SU-DHL-6 (cell line): ENCODE results near the gene S1PR3.
"Not testable (repeated sequence)": the region's sequence is repeated elsewhere in the genome, so short reads cannot be mapped to it uniquely, and the experiment has no call there.

Source experiments
- H2AFZ ChIP-seq: fragments of 200-600 bp; sonication (generic); 2 replicates; pipeline ENCODE4 v1.6.1; 2014; ENCODE audit warnings: low read depth, mild to moderate bottlenecking, moderate library complexity, mixed read lengths, antibody characterized with exemption, low read length; ENCODE audit not compliant: severe bottlenecking
- H3F3A ChIP-seq: fragments of 200-600 bp; shearing (Covaris generic); 2 replicates; pipeline ENCODE4 v1.6.0; 2016; ENCODE audit warnings: antibody characterized with exemption, mild to moderate bottlenecking; ENCODE audit not compliant: insufficient read depth
- H3K27ac ChIP-seq: fragments of 200-600 bp; sonication (generic); 2 replicates; pipeline ENCODE4 v1.5.1; 2016; ENCODE audit warnings: low read depth, mild to moderate bottlenecking, low read length, moderate library complexity, mixed read lengths
- H3K27me3 ChIP-seq: fragments of 200-600 bp; sonication (generic), shearing (Covaris generic); 2 replicates; pipeline ENCODE4 v1.6.0; 2014; ENCODE audit warnings: mild to moderate bottlenecking, low read length
- H3K36me3 ChIP-seq: fragments of 200-600 bp; sonication (generic); 2 replicates; pipeline ENCODE4 v1.6.1; 2014; ENCODE audit warnings: mild to moderate bottlenecking, low read length, mixed read lengths
- H3K4me2 ChIP-seq: fragments of 300-600, 200-600 bp; shearing (Covaris generic), sonication (generic); 2 replicates; pipeline ENCODE4 v1.6.0; 2014; ENCODE audit warnings: low read length, low read depth, mild to moderate bottlenecking; ENCODE audit not compliant: poor library complexity, severe bottlenecking
- H3K4me3 ChIP-seq: fragments of 200-600 bp; sonication (generic); 2 replicates; pipeline ENCODE4 v1.5.1; 2014; ENCODE audit warnings: antibody characterized with exemption, low read length, mild to moderate bottlenecking, mixed read lengths; ENCODE audit not compliant: insufficient read depth, poor library complexity, severe bottlenecking
- H3K79me2 ChIP-seq: fragments of 200-600 bp; sonication (generic); 2 replicates; pipeline ENCODE4 v1.6.1; 2014; ENCODE audit warnings: mild to moderate bottlenecking, low read length, moderate library complexity; ENCODE audit not compliant: insufficient read depth
- H3K9ac ChIP-seq: fragments of 200-600 bp; sonication (generic); 2 replicates; pipeline ENCODE4 v1.7.0; 2014; ENCODE audit warnings: mild to moderate bottlenecking, low read length
- H3K9me2 ChIP-seq: fragments of 200-600 bp; sonication (generic); replicated peaks from 2 replicates; pipeline ENCODE4 v1.6.1; 2014; ENCODE audit warnings: low read length; ENCODE audit not compliant: insufficient read depth
- H3K9me3 ChIP-seq: fragments of 200-600 bp; sonication (generic); 2 replicates; pipeline ENCODE4 v1.6.1; 2014; ENCODE audit warnings: low read length, mixed read lengths; ENCODE audit not compliant: insufficient read depth
- H4K20me1 ChIP-seq: fragments of 200-600 bp; sonication (generic); 2 replicates; pipeline ENCODE4 v1.6.1; 2014; ENCODE audit warnings: low read depth, mild to moderate bottlenecking, antibody characterized with exemption, low read length, moderate library complexity, mixed read lengths
- EZH2phosphoT487 ChIP-seq: fragments of 200-600 bp; sonication (generic), shearing (Covaris generic); conservative IDR thresholded peaks from 2 replicates; pipeline ENCODE4 v1.6.1; 2018; ENCODE audit warnings: mild to moderate bottlenecking, antibody characterized with exemption, low read length, moderate library complexity, mixed read lengths
- TF ChIP-seq, protein P1 (sequence below): fragments of 200-600 bp; sonication (generic); IDR thresholded peaks from one replicate; pipeline ENCODE4 v1.5.1; 2017; ENCODE audit warnings: antibody characterized with exemption, mild to moderate bottlenecking, low read length, moderate library complexity; ENCODE audit not compliant: insufficient read depth, poor library complexity, severe bottlenecking

Gene S1PR3

DNA sequence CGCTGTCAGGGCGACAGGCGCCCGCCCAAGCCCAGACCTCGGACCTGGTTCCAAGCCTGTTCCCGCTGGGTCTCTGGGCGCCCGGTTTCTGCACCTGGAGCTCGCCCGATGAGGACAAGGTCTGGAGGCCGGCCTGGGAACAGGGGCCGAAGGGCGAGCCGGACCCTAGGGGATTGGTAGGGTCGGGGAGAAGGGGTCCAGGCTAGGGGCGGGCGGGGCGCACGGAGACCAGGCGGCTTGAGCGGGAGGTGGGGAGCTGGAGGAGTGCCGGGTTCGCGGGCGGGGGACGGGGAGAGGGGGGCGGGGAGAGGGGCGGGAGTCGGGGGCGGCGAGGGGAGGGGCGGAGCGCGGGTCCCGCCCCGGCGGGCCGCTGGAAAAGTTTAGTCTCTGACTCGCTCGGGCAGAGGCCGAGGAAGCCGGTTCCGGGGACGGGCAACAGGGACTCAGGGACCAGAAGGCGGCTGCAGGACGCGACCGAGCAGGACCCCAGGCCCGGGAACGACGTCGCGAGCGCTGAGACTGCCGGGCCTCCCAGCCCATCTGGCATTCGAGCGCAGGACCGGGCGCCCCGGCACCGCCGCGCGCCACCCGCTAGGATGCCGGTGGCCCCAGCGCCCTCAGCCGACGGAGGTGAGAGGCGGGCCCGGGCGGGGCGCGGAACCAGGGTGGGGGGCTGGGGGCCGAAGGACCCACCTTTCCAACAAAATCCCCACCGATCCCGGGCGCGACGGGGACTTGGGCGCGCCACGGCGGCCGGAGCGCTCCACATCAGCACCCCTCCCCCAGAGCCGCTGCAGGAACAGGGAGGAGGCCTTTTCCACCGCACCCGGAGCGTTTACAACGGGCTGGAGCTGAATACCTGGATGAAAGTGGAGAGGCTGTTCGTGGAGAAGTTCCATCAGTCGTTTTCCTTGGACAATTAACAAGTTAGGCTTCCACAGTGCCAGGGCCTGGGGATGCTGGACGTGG lies at the start of gene S1PR3:
Gene S1PR3, plus strand, starts transcription at position 403 of the 969 bp plus-strand sequence. CDS start 9,733 bp downstream, outside the sequence.
- Histone ChIP-seq H3K36me3 (no peaks in the 10 kb centered on the region), H3K4me3 (no peak within 1 kb of the TSS), H2AFZ (no peak within 1 kb of the TSS), H3K9me3 (no peaks in the 10 kb centered on the region), H4K20me1 (no peaks in the 10 kb centered on the region), H3K27ac (no peak within 1 kb of the TSS), H3K9ac (no peak within 1 kb of the TSS), H3F3A (no peaks in the 10 kb centered on the region), H3K4me2 (no peak within 1 kb of the TSS), H3K9me2 (no peaks in the 10 kb centered on the region), H3K27me3 (no peaks in the 10 kb centered on the region), H3K79me2 (no peaks in the 10 kb centered on the region)
- no peak for TF ChIP-seq EZH2phosphoT487
- TF ChIP-seq, protein P1, sequence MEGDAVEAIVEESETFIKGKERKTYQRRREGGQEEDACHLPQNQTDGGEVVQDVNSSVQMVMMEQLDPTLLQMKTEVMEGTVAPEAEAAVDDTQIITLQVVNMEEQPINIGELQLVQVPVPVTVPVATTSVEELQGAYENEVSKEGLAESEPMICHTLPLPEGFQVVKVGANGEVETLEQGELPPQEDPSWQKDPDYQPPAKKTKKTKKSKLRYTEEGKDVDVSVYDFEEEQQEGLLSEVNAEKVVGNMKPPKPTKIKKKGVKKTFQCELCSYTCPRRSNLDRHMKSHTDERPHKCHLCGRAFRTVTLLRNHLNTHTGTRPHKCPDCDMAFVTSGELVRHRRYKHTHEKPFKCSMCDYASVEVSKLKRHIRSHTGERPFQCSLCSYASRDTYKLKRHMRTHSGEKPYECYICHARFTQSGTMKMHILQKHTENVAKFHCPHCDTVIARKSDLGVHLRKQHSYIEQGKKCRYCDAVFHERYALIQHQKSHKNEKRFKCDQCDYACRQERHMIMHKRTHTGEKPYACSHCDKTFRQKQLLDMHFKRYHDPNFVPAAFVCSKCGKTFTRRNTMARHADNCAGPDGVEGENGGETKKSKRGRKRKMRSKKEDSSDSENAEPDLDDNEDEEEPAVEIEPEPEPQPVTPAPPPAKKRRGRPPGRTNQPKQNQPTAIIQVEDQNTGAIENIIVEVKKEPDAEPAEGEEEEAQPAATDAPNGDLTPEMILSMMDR = no peak

DNA sequence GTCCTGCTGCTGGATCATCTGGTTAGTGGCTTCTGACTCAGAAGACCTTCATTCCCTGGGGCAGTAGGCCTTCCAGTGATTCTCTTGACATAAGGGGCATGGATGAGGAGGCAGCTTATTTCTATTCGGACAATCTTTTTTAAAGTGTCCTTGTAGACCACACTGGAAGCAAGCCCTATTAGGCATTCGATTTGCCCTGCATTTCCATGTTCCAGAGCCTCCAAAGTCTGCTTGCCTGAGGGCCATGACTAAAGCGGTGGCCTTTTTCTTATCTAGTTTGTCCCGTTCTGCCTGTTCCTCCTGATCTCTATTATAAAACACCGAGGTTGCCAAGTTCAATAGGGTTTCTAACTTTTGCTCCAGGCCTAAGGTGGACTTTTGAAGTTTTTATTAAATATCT lies 49.7 kb upstream of the S1PR3 start:
- not testable (repeated sequence) for H3K9me3 ChIP-seq, H3K4me2 ChIP-seq, H3K27ac ChIP-seq, H3K27me3 ChIP-seq, H2AFZ ChIP-seq, H3K9ac ChIP-seq, H3K9me2 ChIP-seq, H3K36me3 ChIP-seq, H4K20me1 ChIP-seq, H3F3A ChIP-seq, H3K4me3 ChIP-seq, H3K79me2 ChIP-seq

DNA sequence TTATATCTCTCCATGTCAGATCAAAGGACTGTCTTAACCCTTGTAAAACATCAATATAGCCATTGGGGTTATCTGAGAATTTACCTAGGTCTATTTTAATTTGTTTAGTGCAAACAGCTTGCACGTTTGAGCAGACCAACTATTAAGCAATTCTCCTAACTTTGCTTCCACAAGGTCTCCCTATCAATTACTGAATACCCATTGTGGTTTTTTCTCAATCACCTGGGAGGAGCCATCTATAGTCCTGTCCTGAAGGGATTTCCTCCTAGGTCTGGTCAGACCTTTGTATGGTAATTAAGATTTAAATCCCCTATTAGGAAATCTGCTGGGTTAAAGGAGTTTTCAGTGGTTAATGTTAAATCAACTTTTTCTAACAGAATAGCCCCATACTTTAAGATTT lies 48.9 kb upstream of the S1PR3 start:
- no peak for TF ChIP-seq EZH2phosphoT487
- TF ChIP-seq, protein P1 = no peak
- no peak overlapping the region for H3K9ac ChIP-seq
- H4K20me1 ChIP-seq = no peaks in the 10 kb centered on the region
- no peaks in the 10 kb centered on the region for H3F3A ChIP-seq
- H3K36me3 ChIP-seq = no peaks in the 10 kb centered on the region
- no peak overlapping the region for H3K27ac ChIP-seq
- 0 out of 2 replicates have a peak, but pooled peaks cover 3% of the 10 kb centered on the region for H3K9me2 ChIP-seq
- H3K4me2 ChIP-seq = no peak overlapping the region
- no peaks in the 10 kb centered on the region for H3K9me3 ChIP-seq
- no peaks in the 10 kb centered on the region for H3K79me2 ChIP-seq
- no peak overlapping the region for H3K4me3 ChIP-seq
- H2AFZ ChIP-seq = no peak overlapping the region
- H3K27me3 ChIP-seq = no peaks in the 10 kb centered on the region
